ENCODE data around the gene VGLL2.

Gene VGLL2

GRCh38 chr6:117270055-117270842 lies 4.9 kb downstream of the VGLL2 start:
- Histone ChIP-seq H3K4me2 (ENCODE audit: low read depth, low read length, poor library complexity, severe bottlenecking) (no peak overlapping the region), H3K9me3 (ENCODE audit: insufficient read depth, low read depth, low read length) (no peaks in the 10 kb centered on the region), H3K9me2 (replicated peaks; ENCODE audit: low read depth, low read length) (no peaks in the 10 kb centered on the region), H3K9ac (ENCODE audit: low read depth, low read length, poor library complexity, severe bottlenecking) (no peak overlapping the region), H3F3A (ENCODE audit: low read depth) (no peaks in the 10 kb centered on the region), H4K20me1 (ENCODE audit: insufficient read depth, low read length, poor library complexity, severe bottlenecking) (no peaks in the 10 kb centered on the region), H3K79me2 (ENCODE audit: insufficient read depth, low read length) (no peaks in the 10 kb centered on the region), H3K4me3 (ENCODE audit: low read length, poor library complexity, severe bottlenecking) (no peak overlapping the region), H3K27me3 (ENCODE audit: insufficient read depth, low read length, poor library complexity, severe bottlenecking) (no peaks in the 10 kb centered on the region), H3K4me1 (ENCODE audit: insufficient read depth, low read length, poor library complexity, severe bottlenecking) (no peaks in the 10 kb centered on the region), H2AFZ (ENCODE audit: low read length) (no peak overlapping the region), H3K36me3 (ENCODE audit: insufficient read depth, low read length) (no peaks in the 10 kb centered on the region)
- TF ChIP-seq EZH2phosphoT487 (IDR thresholded peaks at IDR 0.05; ENCODE audit: borderline replicate concordance) = no peak
- TF ChIP-seq CTCF (conservative IDR thresholded peaks at IDR 0.05; ENCODE audit: low read length) = no peak

GRCh38 chr6:117270843-117271507 lies 5.6 kb downstream of the VGLL2 start:
- Histone ChIP-seq H3K4me2 (ENCODE audit: low read depth, low read length, poor library complexity, severe bottlenecking) (no peak overlapping the region), H3K79me2 (ENCODE audit: insufficient read depth, low read length) (no peaks in the 10 kb centered on the region), H3K9me3 (ENCODE audit: insufficient read depth, low read depth, low read length) (no peaks in the 10 kb centered on the region), H4K20me1 (ENCODE audit: insufficient read depth, low read length, poor library complexity, severe bottlenecking) (no peaks in the 10 kb centered on the region), H3K36me3 (ENCODE audit: insufficient read depth, low read length) (no peaks in the 10 kb centered on the region), H3K27me3 (ENCODE audit: insufficient read depth, low read length, poor library complexity, severe bottlenecking) (no peaks in the 10 kb centered on the region), H3K4me3 (ENCODE audit: low read length, poor library complexity, severe bottlenecking) (no peak overlapping the region), H2AFZ (ENCODE audit: low read length) (no peak overlapping the region), H3K4me1 (ENCODE audit: insufficient read depth, low read length, poor library complexity, severe bottlenecking) (no peaks in the 10 kb centered on the region), H3F3A (ENCODE audit: low read depth) (no peaks in the 10 kb centered on the region), H3K9ac (ENCODE audit: low read depth, low read length, poor library complexity, severe bottlenecking) (no peak overlapping the region), H3K9me2 (replicated peaks; ENCODE audit: low read depth, low read length) (no peaks in the 10 kb centered on the region)
- TF ChIP-seq CTCF (conservative IDR thresholded peaks at IDR 0.05; ENCODE audit: low read length) = no peak
- TF ChIP-seq EZH2phosphoT487 (IDR thresholded peaks at IDR 0.05; ENCODE audit: borderline replicate concordance) = no peak

GRCh38 chr6:117272032-117272866 lies 6.9 kb downstream of the VGLL2 start:
- Histone ChIP-seq H3K9me3 (ENCODE audit: insufficient read depth, low read depth, low read length) (no peaks in the 10 kb centered on the region), H3K9ac (ENCODE audit: low read depth, low read length, poor library complexity, severe bottlenecking) (no peak overlapping the region), H3F3A (ENCODE audit: low read depth) (no peaks in the 10 kb centered on the region), H3K4me3 (ENCODE audit: low read length, poor library complexity, severe bottlenecking) (no peak overlapping the region), H3K4me1 (ENCODE audit: insufficient read depth, low read length, poor library complexity, severe bottlenecking) (no peaks in the 10 kb centered on the region), H3K4me2 (ENCODE audit: low read depth, low read length, poor library complexity, severe bottlenecking) (no peak overlapping the region), H3K9me2 (replicated peaks; ENCODE audit: low read depth, low read length) (no peaks in the 10 kb centered on the region), H4K20me1 (ENCODE audit: insufficient read depth, low read length, poor library complexity, severe bottlenecking) (no peaks in the 10 kb centered on the region), H2AFZ (ENCODE audit: low read length) (no peak overlapping the region), H3K79me2 (ENCODE audit: insufficient read depth, low read length) (no peaks in the 10 kb centered on the region), H3K36me3 (ENCODE audit: insufficient read depth, low read length) (no peaks in the 10 kb centered on the region), H3K27me3 (ENCODE audit: insufficient read depth, low read length, poor library complexity, severe bottlenecking) (no peaks in the 10 kb centered on the region)
- TF ChIP-seq EZH2phosphoT487 (IDR thresholded peaks at IDR 0.05; ENCODE audit: borderline replicate concordance) = no peak
- TF ChIP-seq CTCF (conservative IDR thresholded peaks at IDR 0.05; ENCODE audit: low read length) = no peak

Measured in Loucy (cell line).